B cell (primary cell): ENCODE data around the gene ABTB2. TPM values are rescaled to one million over a fixed set of nuclear protein-coding genes. Genes with fewer than 3 reads are reported as not detected.

ENCODE experiments used
- ATAC-seq: fragments of 200-7000 bp; cut with Tn5 transposase; one replicate; pipeline ENCODE4 v1.10.0; 2021; ENCODE audit warnings: low read depth, mild to moderate bottlenecking, moderate number of reproducible peaks, moderate library complexity
- CTCF ChIA-PET: fragments of 350-600 bp; sonication (Branson Sonifier 250); formaldehyde crosslinking; loops from one replicate; lab custom pipeline; 2021; ENCODE audit warnings: antibody characterized with exemption, inconsistent platforms; lab: Charles Lee
- POLR2A ChIA-PET: fragments of 350-600 bp; sonication (Branson Sonifier 250); formaldehyde crosslinking; loops from one replicate; lab custom pipeline; 2021; ENCODE audit warnings: antibody characterized with exemption; lab: Charles Lee
- DNase-seq: peaks from one replicate; pipeline ENCODE4 v3.0.0; 2013
- H2AFZ ChIP-seq: 2 replicates; pipeline ENCODE4 v1.6.1; 2012; ENCODE audit warnings: mild to moderate bottlenecking, low read depth, low read length; ENCODE audit not compliant: insufficient read depth, poor library complexity, severe bottlenecking
- H3K27ac ChIP-seq, 2 donors: 1 replicate in 1 of 2; 2 replicates in 1 of 2; pipeline ENCODE4 v1.5.1; 2012 to 2013; ENCODE audit warnings: low read length in 2 of 2, mild to moderate bottlenecking in 2 of 2, moderate library complexity in 1 of 2
- H3K27me3 ChIP-seq, 4 experiments: fragments of 200-600 bp in 1 of 4; sonication (generic) in 1 of 4; replicated peaks in 1 of 4; 1 replicate in 2 of 4; 2 replicates in 2 of 4; pipeline versions ENCODE4 v1.6.1 to v1.7.0; 2013 to 2016; ENCODE audit warnings: low read length in 3 of 4, mild to moderate bottlenecking in 2 of 4, mixed read lengths in 1 of 4, moderate library complexity in 1 of 4; ENCODE audit not compliant: insufficient read depth in 4 of 4, control insufficient read depth in 3 of 4; ENCODE audit errors: control extremely low read depth in 1 of 4
- H3K36me3 ChIP-seq, 2 experiments: replicated peaks in 1 of 2; 1 replicate in 1 of 2; 2 replicates in 1 of 2; pipeline versions ENCODE4 v1.6.1 to v1.7.1; 2013; ENCODE audit warnings: low read length in 1 of 2; ENCODE audit not compliant: insufficient read depth in 2 of 2, control insufficient read depth in 1 of 2; ENCODE audit errors: control extremely low read depth in 1 of 2, extremely low read depth in 1 of 2
- H3K4me1 ChIP-seq, 2 donors: fragments of 200-600 bp in 1 of 2; sonication (generic) in 1 of 2; 1 replicate in 1 of 2; 2 replicates in 1 of 2; pipeline versions ENCODE4 v1.5.1 to v1.6.1; 2013 to 2017; ENCODE audit warnings: low read length in 2 of 2; ENCODE audit not compliant: control insufficient read depth in 2 of 2, insufficient read depth in 2 of 2
- H3K4me2 ChIP-seq: replicated peaks from 2 replicates; pipeline ENCODE3; 2012; ENCODE audit warnings: mild to moderate bottlenecking, low read depth, low read length; ENCODE audit not compliant: poor library complexity, severe bottlenecking
- H3K4me3 ChIP-seq, 5 experiments: fragments of 200-600 bp in 1 of 5; sonication (generic) in 1 of 5; 1 replicate in 3 of 5; 2 replicates in 2 of 5; pipeline versions ENCODE4 v1.5.1 to v1.7.0; 2011 to 2016; ENCODE audit warnings: low read length in 4 of 5, mild to moderate bottlenecking in 4 of 5, low read depth in 2 of 5, control low read depth in 1 of 5, moderate library complexity in 1 of 5; ENCODE audit not compliant: insufficient read depth in 1 of 5; ENCODE audit errors: control extremely low read depth in 1 of 5, extremely low read depth in 1 of 5
- H3K79me2 ChIP-seq: fragments of 200-600 bp; sonication (generic); one replicate; pipeline ENCODE4 v1.6.0; 2016; ENCODE audit warnings: low read length; ENCODE audit not compliant: control insufficient read depth, insufficient read depth
- H3K9ac ChIP-seq: fragments of 200-600 bp; sonication (generic); 2 replicates; pipeline ENCODE4 v1.6.1; 2017; ENCODE audit warnings: mild to moderate bottlenecking, low read length, moderate library complexity
- H3K9me3 ChIP-seq, 3 donors: one replicate each; pipeline versions ENCODE4 v1.6.1 to v1.7.1; 2013; ENCODE audit warnings: low read length in 2 of 3; ENCODE audit not compliant: control insufficient read depth in 2 of 3, insufficient read depth in 1 of 3; ENCODE audit errors: control extremely low read depth in 1 of 3
- H4K20me1 ChIP-seq: 2 replicates; pipeline ENCODE4 v1.6.0; 2012; ENCODE audit warnings: mild to moderate bottlenecking, low read length; ENCODE audit not compliant: insufficient read depth, control insufficient read depth, poor library complexity, severe bottlenecking
- H3K27ac Mint-ChIP-seq: one replicate; pipeline ENCODE4 v1.8.0; 2021; ENCODE audit warnings: mixed read lengths
- H3K27me3 Mint-ChIP-seq: one replicate; pipeline ENCODE4 v1.8.0; 2021; ENCODE audit warnings: mixed read lengths
- H3K4me1 Mint-ChIP-seq: one replicate; pipeline ENCODE4 v1.8.0; 2021; ENCODE audit warnings: mixed read lengths
- H3K4me3 Mint-ChIP-seq: one replicate; pipeline ENCODE4 v1.8.0; 2021; ENCODE audit warnings: mixed read lengths
- H3K9me3 Mint-ChIP-seq: one replicate; pipeline ENCODE4 v1.8.0; 2022; ENCODE audit warnings: mixed read lengths; ENCODE audit not compliant: insufficient read depth
- EZH2 ChIP-seq: IDR thresholded peaks from 2 replicates; pipeline ENCODE4 v1.6.1; 2012; ENCODE audit warnings: borderline replicate concordance, low read depth, mild to moderate bottlenecking, moderate library complexity, low read length; ENCODE audit not compliant: insufficient read depth, poor library complexity, severe bottlenecking
- WGBS: methylation state at CpG from one replicate; pipeline ENCODE4 v1.1.5; 2013; ENCODE audit warnings: missing lambda C conversion rate; ENCODE audit not compliant: insufficient coverage; 5-methylcytosine and 5-hydroxymethylcytosine counted together
- intact Hi-C: fragments of 100-400 bp; cut with micrococcal nuclease; formaldehyde crosslinking; loops from one replicate; pipeline ENCODE4 v1.10.0; 2022
- polyA plus RNA-seq: library from polyadenylated mRNA; depleted of rRNA; stranded (reverse); fragments of >200 nt; gene quantifications from 2 replicates; pipeline ENCODE4 v1.2.3, GENCODE V29; 2012
- total RNA-seq, 2 donors: library from RNA; stranded (reverse); fragments of 120-200 nt in 1 of 2; gene quantifications; 1 replicate in 1 of 2; 2 replicates in 1 of 2; pipeline versions ENCODE4 v1.2.3 to v1.2.4, GENCODE V29; 2013 to 2022
- TF ChIP-seq, protein P1 (sequence below): fragments of 200-600 bp; IDR thresholded peaks from one replicate; pipeline ENCODE4 v1.8.0; 2022; ENCODE audit warnings: antibody characterized with exemption, mild to moderate bottlenecking

The ABTB2 gene
- total and polyA plus RNA-seq, 2 donors (not counting 1 experiment from before 2014, with no cell fraction given): 0.30 to 5.9 TPM

DNA sequence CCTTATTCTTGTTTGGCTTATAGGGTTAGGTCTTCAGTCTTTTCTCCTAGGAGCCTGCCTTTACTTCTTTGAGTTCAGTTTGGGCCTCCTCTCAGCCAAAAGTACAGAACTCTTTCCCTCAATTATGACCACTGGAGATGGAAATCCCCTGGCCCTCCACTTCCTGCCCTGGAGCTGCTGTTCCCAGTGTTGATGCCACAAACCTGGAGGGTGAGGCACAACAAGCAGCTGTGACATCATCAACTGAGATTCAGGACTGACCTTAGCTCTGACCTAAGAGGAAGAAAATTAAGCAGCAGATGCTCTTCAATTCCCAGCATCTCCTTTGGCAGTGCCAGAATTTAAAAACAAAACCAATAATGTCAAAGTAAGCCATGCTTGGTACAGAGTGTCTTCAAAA lies 3.0 kb downstream of the ABTB2 start:
- Histone ChIP-seq H3K4me1 (peaks cover 22 to 38% of the 10 kb centered on the region in 2 donors), H3K27ac (no peak overlapping the region), H3K9me3 (peaks cover 0 to 8% (median 0%) of the 10 kb centered on the region in 3 donors), H2AFZ (no peak overlapping the region), H3K9ac (no peak overlapping the region), H4K20me1 (no peaks in the 10 kb centered on the region), H3K4me2 (no peak overlapping the region), H3K36me3 (no peaks in the 10 kb centered on the region), H3K4me3 (no peak overlapping the region), H3K27me3 (peaks cover 0 to 44% (median 31%) of the 10 kb centered on the region in 4 experiments), H3K79me2 (no peaks in the 10 kb centered on the region)
- no peak overlapping the region for H3K27ac Mint-ChIP-seq
- intact Hi-C loops: loop anchor here (5.0 to 10.0 kb wide), 3 partner anchors 138 to 1097 kb away; partner anchors contain the start of gene HIPK3
- DNase-seq: no peak
- ChIA-PET POLR2A (no interaction called here), CTCF (interaction anchor here (1.3 to 4.9 kb wide), 4 partner anchors 182 to 384 kb away, joined by 4 to 129 read pairs (median 16); no protein-coding TSS in a partner anchor)
- peaks cover 31% of the 10 kb centered on the region for H3K27me3 Mint-ChIP-seq
- H3K9me3 Mint-ChIP-seq: no peaks in the 10 kb centered on the region
- H3K4me3 Mint-ChIP-seq: peak overlapping the region; percentile 38
- ATAC-seq: no peak
- TF ChIP-seq, protein P1, sequence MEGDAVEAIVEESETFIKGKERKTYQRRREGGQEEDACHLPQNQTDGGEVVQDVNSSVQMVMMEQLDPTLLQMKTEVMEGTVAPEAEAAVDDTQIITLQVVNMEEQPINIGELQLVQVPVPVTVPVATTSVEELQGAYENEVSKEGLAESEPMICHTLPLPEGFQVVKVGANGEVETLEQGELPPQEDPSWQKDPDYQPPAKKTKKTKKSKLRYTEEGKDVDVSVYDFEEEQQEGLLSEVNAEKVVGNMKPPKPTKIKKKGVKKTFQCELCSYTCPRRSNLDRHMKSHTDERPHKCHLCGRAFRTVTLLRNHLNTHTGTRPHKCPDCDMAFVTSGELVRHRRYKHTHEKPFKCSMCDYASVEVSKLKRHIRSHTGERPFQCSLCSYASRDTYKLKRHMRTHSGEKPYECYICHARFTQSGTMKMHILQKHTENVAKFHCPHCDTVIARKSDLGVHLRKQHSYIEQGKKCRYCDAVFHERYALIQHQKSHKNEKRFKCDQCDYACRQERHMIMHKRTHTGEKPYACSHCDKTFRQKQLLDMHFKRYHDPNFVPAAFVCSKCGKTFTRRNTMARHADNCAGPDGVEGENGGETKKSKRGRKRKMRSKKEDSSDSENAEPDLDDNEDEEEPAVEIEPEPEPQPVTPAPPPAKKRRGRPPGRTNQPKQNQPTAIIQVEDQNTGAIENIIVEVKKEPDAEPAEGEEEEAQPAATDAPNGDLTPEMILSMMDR: no peak
- no peak for TF ChIP-seq EZH2
- H3K4me1 Mint-ChIP-seq: peaks cover 37% of the 10 kb centered on the region

DNA sequence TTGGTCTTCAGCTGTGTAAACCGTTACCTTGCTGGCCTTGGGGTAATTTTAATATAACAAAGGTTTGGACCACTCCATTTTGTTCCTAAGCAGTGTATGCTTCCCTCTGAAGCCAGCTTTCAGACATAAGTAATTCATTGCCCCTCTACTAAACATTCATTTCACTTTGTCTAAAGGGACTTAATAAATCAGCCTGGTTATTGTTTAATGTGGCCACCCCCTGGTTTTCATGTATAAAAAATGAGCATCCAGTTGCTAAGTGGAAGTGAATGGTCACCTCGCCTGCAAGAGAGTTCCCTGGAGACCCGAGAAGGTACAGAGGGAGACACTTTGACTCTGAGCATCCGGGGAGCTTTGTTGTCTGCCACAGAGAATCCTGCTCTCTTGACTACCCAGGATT lies 3.9 kb downstream of the ABTB2 start:
- Mint-ChIP-seq H3K9me3 (no peaks in the 10 kb centered on the region), H3K27me3 (peaks cover 28% of the 10 kb centered on the region), H3K4me3 (no peak overlapping the region), H3K27ac (no peak overlapping the region), H3K4me1 (peaks cover 34% of the 10 kb centered on the region)
- no peak for TF ChIP-seq EZH2
- TF ChIP-seq, protein P1: no peak
- Histone ChIP-seq H3K27me3 (peaks cover 0 to 44% (median 31%) of the 10 kb centered on the region in 4 experiments), H3K4me1 (peaks cover 22 to 32% of the 10 kb centered on the region in 2 donors), H2AFZ (no peak overlapping the region), H3K4me3 (no peak overlapping the region), H3K79me2 (no peaks in the 10 kb centered on the region), H3K4me2 (no peak overlapping the region), H3K27ac (no peak overlapping the region), H3K36me3 (no peaks in the 10 kb centered on the region), H4K20me1 (no peaks in the 10 kb centered on the region), H3K9me3 (peaks cover 0 to 8% (median 0%) of the 10 kb centered on the region in 3 donors), H3K9ac (no peak overlapping the region)
- no peak for ATAC-seq
- POLR2A ChIA-PET: no interaction called here
- intact Hi-C loops: loop anchor here (10.0 kb wide), 1 partner anchor 969 kb away; no protein-coding TSS in a partner anchor
- 71% methylated on average over 3 of the region's 4 CpGs for WGBS
- CTCF ChIA-PET: interaction anchor here (1.3 to 5.0 kb wide), 3 partner anchors 179 to 383 kb away, joined by 4 to 34 read pairs (median 5); no protein-coding TSS in a partner anchor
- DNase-seq: no peak
